GM12864 (cell line): ENCODE results near the gene TACR3.
"Not testable (repeated sequence)": the region's sequence is repeated elsewhere in the genome, so short reads cannot be mapped to it uniquely, and the experiment has no call there.

Experiments used
- DNase-seq: peaks from one replicate; pipeline ENCODE4 v3.0.0-alpha.2; 2011; ENCODE audit warnings: low read depth
- H3K4me3 ChIP-seq: 2 replicates; pipeline ENCODE4 v1.5.1; 2011; ENCODE audit warnings: mild to moderate bottlenecking, low read depth, low read length, control low read depth
- TF ChIP-seq, protein P1 (sequence below): IDR thresholded peaks from 2 replicates; pipeline ENCODE4 v1.5.1; 2011; ENCODE audit warnings: low read depth, mild to moderate bottlenecking, moderate library complexity, low read length, control low read depth, inconsistent platforms; ENCODE audit errors: missing control alignments

The TACR3 gene, protein sequence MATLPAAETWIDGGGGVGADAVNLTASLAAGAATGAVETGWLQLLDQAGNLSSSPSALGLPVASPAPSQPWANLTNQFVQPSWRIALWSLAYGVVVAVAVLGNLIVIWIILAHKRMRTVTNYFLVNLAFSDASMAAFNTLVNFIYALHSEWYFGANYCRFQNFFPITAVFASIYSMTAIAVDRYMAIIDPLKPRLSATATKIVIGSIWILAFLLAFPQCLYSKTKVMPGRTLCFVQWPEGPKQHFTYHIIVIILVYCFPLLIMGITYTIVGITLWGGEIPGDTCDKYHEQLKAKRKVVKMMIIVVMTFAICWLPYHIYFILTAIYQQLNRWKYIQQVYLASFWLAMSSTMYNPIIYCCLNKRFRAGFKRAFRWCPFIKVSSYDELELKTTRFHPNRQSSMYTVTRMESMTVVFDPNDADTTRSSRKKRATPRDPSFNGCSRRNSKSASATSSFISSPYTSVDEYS

DNA sequence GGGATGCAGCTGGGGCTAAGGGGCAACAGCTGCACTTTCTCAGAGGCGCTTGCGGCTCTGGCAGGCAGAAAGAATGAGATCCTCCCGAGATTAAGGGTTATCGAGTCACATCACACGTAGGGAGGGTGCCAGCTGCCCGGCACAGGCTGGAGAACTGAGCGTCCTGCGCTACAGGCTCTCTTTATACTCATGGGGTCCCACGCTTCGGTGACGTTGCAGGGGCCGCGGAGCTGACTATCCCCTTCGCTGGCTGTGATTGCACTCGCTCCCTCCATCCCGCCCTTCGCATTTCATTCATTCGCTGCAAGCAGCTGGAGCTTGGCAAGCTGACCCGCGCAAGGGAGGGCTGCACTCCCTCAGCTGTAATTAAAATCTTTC lies at the start of gene TACR3:
TACR3 (minus strand) TSS at position 156 of the 378 bp plus-strand sequence. CDS start 310 bp downstream, outside the sequence.
- TF ChIP-seq, protein P1, sequence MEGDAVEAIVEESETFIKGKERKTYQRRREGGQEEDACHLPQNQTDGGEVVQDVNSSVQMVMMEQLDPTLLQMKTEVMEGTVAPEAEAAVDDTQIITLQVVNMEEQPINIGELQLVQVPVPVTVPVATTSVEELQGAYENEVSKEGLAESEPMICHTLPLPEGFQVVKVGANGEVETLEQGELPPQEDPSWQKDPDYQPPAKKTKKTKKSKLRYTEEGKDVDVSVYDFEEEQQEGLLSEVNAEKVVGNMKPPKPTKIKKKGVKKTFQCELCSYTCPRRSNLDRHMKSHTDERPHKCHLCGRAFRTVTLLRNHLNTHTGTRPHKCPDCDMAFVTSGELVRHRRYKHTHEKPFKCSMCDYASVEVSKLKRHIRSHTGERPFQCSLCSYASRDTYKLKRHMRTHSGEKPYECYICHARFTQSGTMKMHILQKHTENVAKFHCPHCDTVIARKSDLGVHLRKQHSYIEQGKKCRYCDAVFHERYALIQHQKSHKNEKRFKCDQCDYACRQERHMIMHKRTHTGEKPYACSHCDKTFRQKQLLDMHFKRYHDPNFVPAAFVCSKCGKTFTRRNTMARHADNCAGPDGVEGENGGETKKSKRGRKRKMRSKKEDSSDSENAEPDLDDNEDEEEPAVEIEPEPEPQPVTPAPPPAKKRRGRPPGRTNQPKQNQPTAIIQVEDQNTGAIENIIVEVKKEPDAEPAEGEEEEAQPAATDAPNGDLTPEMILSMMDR: no peak
- no peak for DNase-seq
- no peak within 1 kb of the TSS for H3K4me3 ChIP-seq

DNA sequence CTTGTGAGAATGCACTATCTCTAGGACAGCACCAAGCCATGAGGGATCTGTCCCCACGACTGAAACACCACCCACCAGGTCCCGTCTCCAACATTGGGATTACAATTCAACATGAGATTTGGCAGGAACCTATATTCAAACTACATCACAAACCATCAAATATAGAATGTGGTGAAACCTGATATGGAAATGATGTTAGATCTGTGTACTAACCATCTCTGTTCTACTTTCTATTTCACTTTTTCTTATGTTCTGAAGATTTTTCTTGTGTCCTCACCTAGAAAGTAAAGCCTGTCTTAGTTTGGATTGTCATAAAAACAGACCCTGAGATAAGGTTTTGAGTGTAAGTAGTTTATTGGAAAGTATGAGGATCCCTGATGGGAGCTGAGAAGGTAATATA lies 37.8 kb upstream of the TACR3 start:
- H3K4me3 ChIP-seq: no peak overlapping the region
- DNase-seq: no peak

DNA sequence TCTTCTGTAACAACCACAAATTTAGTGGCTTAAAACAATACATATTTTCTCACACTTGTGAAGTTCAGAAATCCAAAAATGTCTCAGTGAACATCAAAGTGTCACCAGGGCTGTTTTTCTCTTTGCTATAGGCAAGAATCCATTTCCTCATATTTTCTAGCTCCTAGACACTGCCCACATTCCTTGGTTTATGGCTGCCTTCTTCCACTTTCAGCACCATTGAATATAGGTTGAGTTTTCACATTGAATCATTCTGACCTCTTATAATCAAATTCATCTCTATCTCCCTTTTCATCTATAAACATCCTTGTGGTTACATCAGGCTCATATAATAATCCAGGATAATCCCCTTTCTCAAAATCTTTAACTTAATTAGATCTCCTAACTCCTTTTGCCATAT lies 37.0 kb upstream of the TACR3 start:
- DNase-seq: no peak
- H3K4me3 ChIP-seq: no peak overlapping the region
- TF ChIP-seq, protein P1: no peak

More for the DNA sequence above, 37.8 kb upstream of the TACR3 start:
- TF ChIP-seq, protein P1: no peak

DNA sequence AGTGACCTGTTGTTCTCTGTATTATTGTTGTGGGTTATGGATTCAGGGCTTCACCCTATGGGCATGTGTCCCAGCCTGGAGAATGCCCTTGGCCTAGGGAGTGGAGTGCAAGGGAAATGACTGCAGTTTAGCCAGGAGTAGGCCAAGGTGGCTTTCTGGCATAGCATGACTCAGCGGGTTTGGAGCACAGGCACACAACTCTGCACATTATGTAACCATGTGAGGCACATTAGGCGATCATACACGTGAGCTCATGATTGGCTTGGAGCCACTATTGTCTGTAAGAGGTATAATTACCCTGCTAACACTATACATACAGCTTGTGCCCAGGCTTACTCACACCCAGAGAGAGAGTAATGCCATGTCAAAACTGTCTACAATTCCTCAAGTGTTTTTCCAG lies 35.1 kb upstream of the TACR3 start:
- TF ChIP-seq, protein P1: no peak
- H3K4me3 ChIP-seq: no peak overlapping the region
- no peak for DNase-seq

DNA sequence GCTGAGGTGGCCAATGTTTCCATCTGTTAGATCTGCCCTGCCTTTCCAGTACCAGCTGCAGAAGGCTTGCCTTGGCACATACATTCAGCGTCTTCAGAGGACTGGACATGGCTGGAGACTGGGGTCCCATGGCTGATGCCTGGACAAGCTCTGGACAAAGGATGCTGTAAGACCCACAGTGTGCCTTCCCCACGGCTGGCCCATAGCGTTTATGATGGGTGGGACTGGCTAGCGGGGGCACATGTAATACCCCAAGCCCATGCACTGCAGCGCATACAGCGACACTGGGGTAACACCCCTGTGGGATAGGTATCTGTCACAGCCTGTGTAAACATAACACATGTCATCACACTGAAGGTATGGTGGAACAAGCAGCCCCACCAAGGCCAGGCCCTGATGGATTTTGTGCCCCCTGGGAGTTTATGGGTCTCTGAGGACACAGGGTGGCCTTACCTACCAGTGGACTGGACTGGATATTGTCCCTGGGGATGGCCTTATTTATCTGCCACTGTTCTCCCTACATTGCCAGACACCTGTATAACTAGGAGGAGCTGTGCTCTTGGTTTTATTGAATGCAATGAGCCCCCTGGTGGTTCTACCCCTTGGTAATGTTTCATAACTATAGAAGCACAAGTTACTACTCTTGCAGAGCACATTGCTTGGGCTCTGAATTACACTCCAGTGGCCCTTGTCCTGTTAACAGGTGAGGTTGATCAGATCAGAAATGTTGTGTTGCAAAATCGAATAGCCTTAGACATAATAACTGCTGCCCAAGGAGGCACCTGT lies 34.3 kb upstream of the TACR3 start:
- TF ChIP-seq, protein P1: no peak
- H3K4me3 ChIP-seq: no peak overlapping the region
- no peak for DNase-seq

DNA sequence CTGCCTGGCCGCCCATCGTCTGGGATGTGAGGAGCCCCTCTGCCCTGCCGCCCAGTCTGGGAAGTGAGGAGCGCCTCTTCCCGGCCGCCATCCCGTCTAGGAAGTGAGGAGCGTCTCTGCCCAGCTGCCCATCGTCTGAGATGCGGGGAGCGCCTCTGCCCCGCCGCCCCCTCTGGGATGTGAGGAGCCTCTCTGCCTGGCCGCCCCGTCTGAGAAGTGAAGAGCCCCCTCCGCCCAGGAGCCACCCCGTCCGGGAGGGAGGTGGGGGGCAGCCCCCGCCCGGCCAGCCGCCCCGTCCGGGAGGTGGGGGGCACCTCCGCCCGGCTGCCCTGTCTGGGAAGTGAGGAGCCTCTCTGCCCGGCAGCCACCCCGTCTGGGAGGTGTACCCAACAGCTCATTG lies 3.4 kb upstream of the TACR3 start:
- not testable (repeated sequence) for DNase-seq

DNA sequence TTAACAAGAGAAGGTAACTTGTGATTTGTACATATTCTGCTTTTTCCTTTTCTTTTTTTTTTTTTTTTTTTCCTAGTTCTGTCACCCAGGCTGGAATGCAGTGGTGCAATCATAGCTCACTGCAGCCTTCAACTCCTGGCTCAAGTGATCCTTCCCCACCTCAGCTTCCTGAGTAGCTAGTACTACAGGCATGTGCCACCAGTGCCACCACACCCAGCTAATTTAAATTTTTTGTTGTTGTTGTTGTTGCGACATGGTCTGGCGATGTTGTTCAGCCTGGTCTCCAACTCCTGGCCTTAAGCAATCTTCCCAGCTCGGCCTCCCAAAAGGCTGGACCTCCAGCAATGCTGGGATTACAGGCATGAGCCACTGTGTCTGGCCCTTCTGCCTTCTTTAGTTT lies 1.5 kb upstream of the TACR3 start:
- TF ChIP-seq, protein P1: no peak
- no peak overlapping the region for H3K4me3 ChIP-seq
- DNase-seq: no peak

More for the DNA sequence above, 3.4 kb upstream of the TACR3 start:
- H3K4me3 ChIP-seq: not testable (repeated sequence)
